DMS 273 treated with DMSO at 0.1 percent for 48 hours (cell line): ENCODE data around the gene COL6A2.
"Not testable (repeated sequence)": the region's sequence is repeated elsewhere in the genome, so short reads cannot be mapped to it uniquely, and the experiment has no call there.

ENCODE experiments used
- DNase-seq: peaks from one replicate; lab custom pipeline; 2025; lab: John Stamatoyannopoulos, UW

The COL6A2 gene

GRCh38 chr21:46176443-46177129, 78.7 kb downstream of the COL6A2 start:
- not testable (repeated sequence) for DNase-seq

GRCh38 chr21:46178961-46179360, 81.0 kb downstream of the COL6A2 start:
- DNase-seq: no peak
